GM12891 (cell line): ENCODE measurements around the gene SPAG5.

Experiments used
- DNase-seq: peaks from one replicate; pipeline ENCODE4 v3.0.0; 2011; ENCODE audit warnings: low spot score; ENCODE audit not compliant: insufficient read length
- FAIRE-seq: peaks from 2 replicates; lab custom pipeline; 2011; peaks lifted over from hg19 to GRCh38; lab: Jason Lieb, UNC
- POLR2A ChIP-seq: IDR thresholded peaks from 2 replicates; pipeline ENCODE4 v1.6.1; 2011; ENCODE audit warnings: low read depth, low read length, control low read depth
- SPI1 ChIP-seq: IDR thresholded peaks from 2 replicates; pipeline ENCODE4 v1.6.1; 2011; ENCODE audit warnings: low read depth, low read length, control low read depth
- TAF1 ChIP-seq: IDR thresholded peaks from 2 replicates; pipeline ENCODE4 v1.6.1; 2011; ENCODE audit warnings: low read depth, low read length, control low read depth

SPAG5 gene

GRCh38 chr17:28527859-28528258 is 71.0 kb downstream of the SPAG5 start:
- FAIRE-seq (no peak), DNase-seq (no peak)
- TF ChIP-seq TAF1 (no peak), POLR2A (no peak), SPI1 (no peak)
